T-helper 2 cell treated with Interferon-gamma antibody and Interleukin-4, amounts not matched to agents 5 μg/mL and 100 μg/mL, for 36 hours (primary cell): ENCODE data around the gene TPI1.

Experiments used
- DNase-seq: peaks from one replicate; pipeline ENCODE4 v3.0.0; 2021; ENCODE audit warnings: low spot score
- H3K27ac Mint-ChIP-seq: one replicate; pipeline ENCODE4 v1.8.0; 2021; ENCODE audit warnings: mild to moderate bottlenecking, mixed read lengths
- H3K27me3 Mint-ChIP-seq: one replicate; pipeline ENCODE4 v1.8.0; 2021; ENCODE audit warnings: low read depth, mixed read lengths
- H3K36me3 Mint-ChIP-seq: one replicate; pipeline ENCODE4 v1.8.0; 2021; ENCODE audit warnings: low read depth, mixed read lengths
- H3K4me1 Mint-ChIP-seq: one replicate; pipeline ENCODE4 v1.8.0; 2021; ENCODE audit warnings: low read depth, mixed read lengths
- H3K4me3 Mint-ChIP-seq: one replicate; pipeline ENCODE4 v1.8.0; 2022; ENCODE audit warnings: mild to moderate bottlenecking, moderate library complexity, mixed read lengths
- H3K9me3 Mint-ChIP-seq: one replicate; pipeline ENCODE4 v1.8.0; 2021; ENCODE audit warnings: mixed read lengths

TPI1 gene

GRCh38 chr12:6825398-6826124 is 41.8 kb upstream of the TPI1 start:
- H3K4me1 Mint-ChIP-seq: peaks cover 30% of the 10 kb centered on the region
- peak overlapping the region; percentile 9 for H3K27ac Mint-ChIP-seq
- peaks cover 57% of the 10 kb centered on the region for H3K27me3 Mint-ChIP-seq

DNA sequence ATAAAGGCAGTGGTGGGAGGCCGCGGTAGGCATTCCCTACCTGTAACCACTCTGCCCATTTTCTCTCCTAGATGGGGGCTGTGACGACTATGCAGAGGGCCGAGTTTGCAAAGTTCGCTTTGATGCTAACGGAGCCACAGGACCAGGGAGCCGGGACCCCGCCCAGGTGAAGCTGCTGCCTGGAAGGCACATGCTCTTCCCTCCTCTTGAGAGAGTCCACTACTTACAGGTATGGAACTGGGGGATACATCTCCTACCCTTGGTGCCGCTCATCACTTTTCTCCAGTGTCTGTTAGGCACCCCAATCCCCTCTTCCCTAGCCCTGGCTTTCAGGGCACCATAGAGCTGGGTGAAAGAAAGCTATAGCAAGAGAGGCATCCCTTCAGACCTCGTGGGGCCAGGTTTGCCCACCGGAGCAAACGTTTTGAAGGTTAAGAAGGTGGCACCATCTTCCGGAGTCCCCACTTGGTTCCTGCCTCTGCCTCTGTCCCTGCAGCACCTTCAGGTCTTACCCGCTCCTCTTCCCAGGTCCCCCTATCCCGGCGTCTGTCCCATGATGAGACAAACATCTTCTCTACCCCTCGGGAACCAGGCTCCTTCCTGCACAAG is 41.1 kb upstream of the TPI1 start:
- H3K4me3 Mint-ChIP-seq: no peak overlapping the region
- H3K27ac Mint-ChIP-seq: no peak overlapping the region

More at GRCh38 chr12:6825398-6826124, 41.8 kb upstream of the TPI1 start:
- DNase-seq: peak; percentile 74
- Mint-ChIP-seq H3K9me3 (no peaks in the 10 kb centered on the region), H3K4me3 (no peak overlapping the region), H3K36me3 (peaks cover 1% of the 10 kb centered on the region)

GRCh38 chr12:6826734-6827436 is 40.4 kb upstream of the TPI1 start:
- peak overlapping the region; percentile 55 for H3K4me3 Mint-ChIP-seq
- H3K36me3 Mint-ChIP-seq: no peaks in the 10 kb centered on the region
- H3K9me3 Mint-ChIP-seq: no peaks in the 10 kb centered on the region
- H3K4me1 Mint-ChIP-seq: peaks cover 21% of the 10 kb centered on the region
- H3K27ac Mint-ChIP-seq: peak overlapping the region; percentile 10
- peaks cover 61% of the 10 kb centered on the region for H3K27me3 Mint-ChIP-seq
- no peak for DNase-seq

More for the DNA sequence above, 41.1 kb upstream of the TPI1 start:
- no peak for DNase-seq
- Mint-ChIP-seq H3K9me3 (no peaks in the 10 kb centered on the region), H3K27me3 (peaks cover 63% of the 10 kb centered on the region), H3K36me3 (no peaks in the 10 kb centered on the region), H3K4me1 (peaks cover 23% of the 10 kb centered on the region)

DNA sequence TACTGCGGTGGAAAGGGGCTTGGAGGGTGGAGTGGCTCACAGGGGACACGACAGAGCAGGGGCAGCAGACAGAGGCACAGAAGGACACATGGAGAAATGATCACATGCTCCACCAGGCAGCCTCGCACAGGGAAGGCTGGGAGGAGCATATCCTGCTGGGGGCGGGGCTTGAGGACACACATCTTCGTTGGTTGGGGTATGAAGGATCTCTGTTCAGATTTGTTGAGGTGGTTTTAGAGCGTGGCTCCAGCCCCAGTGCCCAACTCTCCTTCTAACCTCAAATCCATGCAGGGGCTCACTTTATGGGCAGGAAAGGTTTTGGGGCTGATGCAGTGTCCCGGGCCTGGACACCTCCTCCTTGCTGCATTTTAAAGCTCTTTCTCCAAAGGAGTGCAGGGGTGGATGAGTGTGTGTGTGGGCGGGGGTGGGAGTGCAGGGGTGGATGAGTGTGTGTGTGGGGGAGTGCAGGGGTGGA is 39.9 kb upstream of the TPI1 start:
- H3K27me3 Mint-ChIP-seq: peaks cover 55% of the 10 kb centered on the region
- peak overlapping the region; percentile 10 for H3K27ac Mint-ChIP-seq

GRCh38 chr12:6827982-6828780 is 39.1 kb upstream of the TPI1 start, which contains the start of gene P3H3:
TSS of gene P3H3 (plus strand) at chr12:6828407. CDS start at chr12:6828441, 34 bp downstream.
- Mint-ChIP-seq H3K36me3 (no peaks in the 10 kb centered on the region), H3K27me3 (peaks cover 49% of the 10 kb centered on the region), H3K4me1 (peaks cover 19% of the 10 kb centered on the region), H3K27ac (peak within 1 kb of the TSS; percentile 59), H3K9me3 (no peaks in the 10 kb centered on the region), H3K4me3 (peak within 1 kb of the TSS; percentile 85)
- no peak for DNase-seq

More for the DNA sequence above, 39.9 kb upstream of the TPI1 start:
- Mint-ChIP-seq H3K36me3 (no peaks in the 10 kb centered on the region), H3K4me1 (peaks cover 19% of the 10 kb centered on the region), H3K9me3 (no peaks in the 10 kb centered on the region), H3K4me3 (peak overlapping the region; percentile 55)
- DNase-seq: peak; percentile 53

DNA sequence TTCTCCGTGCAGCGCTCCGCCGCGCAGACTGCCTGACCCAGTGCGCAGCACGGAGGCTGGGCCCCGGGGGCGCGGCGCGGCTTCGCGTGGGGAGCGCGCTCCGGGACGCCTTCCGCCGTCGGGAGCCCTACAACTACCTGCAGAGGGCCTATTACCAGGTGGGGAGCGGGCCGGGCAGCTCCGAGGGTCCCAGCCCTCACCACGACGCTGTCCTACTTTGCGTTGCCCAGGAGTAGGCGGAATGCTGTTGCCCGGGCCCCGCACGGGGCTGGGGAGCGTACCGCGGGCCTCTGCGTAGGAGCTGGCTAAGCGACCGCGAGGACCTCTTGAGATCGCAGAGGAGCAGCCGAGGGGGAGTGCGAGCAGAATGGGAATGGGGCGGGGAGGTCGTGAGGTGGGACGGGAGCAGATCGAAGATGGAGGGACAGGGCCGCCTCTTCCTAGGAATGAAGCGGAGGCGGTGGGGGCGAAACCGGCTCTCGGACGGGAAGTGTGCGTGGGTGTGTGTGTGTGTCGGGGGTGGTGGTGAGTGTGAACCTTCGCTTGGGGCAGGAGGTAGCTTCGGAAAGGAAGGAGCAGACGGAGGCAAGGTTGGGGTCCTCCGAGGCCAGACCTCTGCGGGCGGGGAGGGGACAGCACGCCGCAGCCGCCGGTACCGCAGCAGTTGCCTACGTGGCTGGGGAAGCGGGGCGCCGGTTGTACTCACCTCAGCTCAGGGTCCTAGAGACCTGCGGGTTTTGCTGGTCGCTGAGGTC is 38.4 kb upstream of the TPI1 start:
- peak; percentile 37 for DNase-seq
- Mint-ChIP-seq H3K27me3 (peaks cover 44% of the 10 kb centered on the region), H3K36me3 (no peaks in the 10 kb centered on the region), H3K9me3 (no peaks in the 10 kb centered on the region), H3K4me1 (peaks cover 19% of the 10 kb centered on the region), H3K27ac (peak overlapping the region; percentile 59), H3K4me3 (peak overlapping the region; percentile 85)

GRCh38 chr12:6829536-6830220 is 37.7 kb upstream of the TPI1 start:
- Mint-ChIP-seq H3K4me3 (peak overlapping the region; percentile 85), H3K4me1 (peaks cover 19% of the 10 kb centered on the region), H3K27ac (no peak overlapping the region), H3K27me3 (peaks cover 40% of the 10 kb centered on the region), H3K9me3 (no peaks in the 10 kb centered on the region), H3K36me3 (no peaks in the 10 kb centered on the region)
- DNase-seq: no peak

- Mint-ChIP-seq H3K4me1 (peaks cover 18% of the 10 kb centered on the region), H3K9me3 (no peaks in the 10 kb centered on the region), H3K4me3 (peak overlapping the region; percentile 37), H3K27ac (no peak overlapping the region), H3K36me3 (no peaks in the 10 kb centered on the region), H3K27me3 (peaks cover 33% of the 10 kb centered on the region)
- DNase-seq: no peak
Measured at GRCh38 chr12:6830286-6830890, 36.9 kb upstream of the TPI1 start.

DNA sequence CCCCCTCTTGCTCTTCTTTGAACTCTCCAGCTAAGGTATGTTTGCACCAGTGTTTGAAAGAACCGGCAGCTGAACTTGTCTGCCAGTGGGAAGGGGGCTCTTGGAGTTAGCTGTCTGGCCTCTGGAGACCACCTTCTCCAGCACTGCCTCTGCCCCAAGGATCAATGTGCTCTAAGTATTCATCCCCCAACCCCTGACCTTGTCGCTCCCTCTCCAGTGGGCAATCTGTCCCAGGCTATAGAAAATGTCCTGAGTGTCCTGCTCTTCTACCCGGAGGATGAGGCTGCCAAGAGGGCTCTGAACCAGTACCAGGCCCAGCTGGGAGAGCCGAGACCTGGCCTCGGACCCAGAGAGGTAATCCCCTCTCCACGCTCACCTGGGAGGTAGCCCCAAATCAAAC is 36.3 kb upstream of the TPI1 start:
- Mint-ChIP-seq H3K4me1 (peaks cover 20% of the 10 kb centered on the region), H3K27me3 (peaks cover 30% of the 10 kb centered on the region), H3K4me3 (no peak overlapping the region), H3K36me3 (no peaks in the 10 kb centered on the region), H3K27ac (no peak overlapping the region), H3K9me3 (no peaks in the 10 kb centered on the region)
- DNase-seq: no peak

DNA sequence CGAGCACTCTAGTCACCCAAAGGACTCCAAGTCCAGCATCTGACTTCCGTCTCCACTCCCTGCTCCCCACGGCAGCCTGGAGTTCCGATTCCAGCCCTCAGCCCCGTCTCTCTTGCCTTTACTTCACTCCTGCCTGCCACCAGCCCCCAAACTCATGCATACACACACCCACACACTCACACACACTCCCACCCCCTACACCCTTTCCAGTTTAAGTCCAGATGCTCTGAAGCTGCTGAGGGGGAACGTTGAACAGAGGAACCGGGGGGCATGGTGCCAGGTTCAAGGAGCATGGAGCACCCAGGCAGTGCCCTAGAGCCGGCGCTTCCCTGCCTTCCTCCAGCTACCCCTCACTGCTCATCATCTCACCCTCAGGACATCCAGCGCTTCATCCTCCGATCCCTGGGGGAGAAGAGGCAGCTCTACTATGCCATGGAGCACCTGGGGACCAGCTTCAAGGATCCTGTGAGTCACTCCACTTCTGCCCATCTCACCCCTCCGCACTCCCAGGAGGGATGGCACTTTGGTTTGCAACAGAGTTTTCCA is 35.8 kb upstream of the TPI1 start:
- no peaks in the 10 kb centered on the region for H3K9me3 Mint-ChIP-seq
- no peak overlapping the region for H3K4me3 Mint-ChIP-seq
- H3K27ac Mint-ChIP-seq: no peak overlapping the region
- no peaks in the 10 kb centered on the region for H3K36me3 Mint-ChIP-seq
- DNase-seq: no peak
- peaks cover 20% of the 10 kb centered on the region for H3K4me1 Mint-ChIP-seq
- peaks cover 27% of the 10 kb centered on the region for H3K27me3 Mint-ChIP-seq

GRCh38 chr12:6832125-6832524 is 35.2 kb upstream of the TPI1 start:
- DNase-seq: no peak
- H3K4me1 Mint-ChIP-seq: peaks cover 19% of the 10 kb centered on the region
- no peak overlapping the region for H3K4me3 Mint-ChIP-seq
- H3K36me3 Mint-ChIP-seq: no peaks in the 10 kb centered on the region
- peaks cover 27% of the 10 kb centered on the region for H3K27me3 Mint-ChIP-seq
- no peaks in the 10 kb centered on the region for H3K9me3 Mint-ChIP-seq
- no peak overlapping the region for H3K27ac Mint-ChIP-seq
